Hepatocyte (in vitro differentiated cells): ENCODE results near the gene IRF2.

Experiments
- CTCF ChIP-seq: fragments of 200-600 bp; sonication (generic); IDR thresholded peaks from 2 replicates; pipeline ENCODE4 v1.5.1; 2016; ENCODE audit warnings: antibody characterized with exemption, mild to moderate bottlenecking; ENCODE audit not compliant: poor library complexity
- EZH2 ChIP-seq: fragments of 200-600 bp; sonication (generic); IDR thresholded peaks from 2 replicates; pipeline ENCODE4 v1.6.1; 2016; ENCODE audit warnings: antibody characterized with exemption, mild to moderate bottlenecking, borderline replicate concordance
- EZH2phosphoT487 ChIP-seq: fragments of 200-600 bp; sonication (generic); IDR thresholded peaks from one replicate; pipeline ENCODE4 v1.6.1; 2018; ENCODE audit warnings: antibody characterized with exemption, mild to moderate bottlenecking, low read depth, moderate library complexity; ENCODE audit not compliant: unreplicated experiment, severe bottlenecking

DNA sequence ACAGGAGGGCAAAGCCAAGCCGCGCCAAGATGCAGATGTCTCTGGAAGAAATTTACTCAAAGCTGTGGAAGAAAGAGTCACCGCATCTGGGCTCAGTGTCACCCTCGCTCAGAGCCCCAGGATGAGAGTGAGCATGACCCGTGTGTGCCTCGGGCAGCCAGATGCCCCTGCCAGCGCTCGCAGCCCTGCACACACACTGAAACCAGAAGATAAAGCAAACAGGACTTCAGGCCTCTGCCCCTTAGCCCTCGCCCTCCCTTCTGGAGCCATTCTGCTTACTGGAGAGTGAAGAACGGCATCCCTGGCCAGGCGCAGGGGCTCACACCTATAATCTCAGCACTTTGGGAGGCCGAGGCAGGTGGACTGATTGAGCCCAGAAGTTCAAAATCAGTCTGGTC, 103.0 kb downstream of the IRF2 start:
- TF ChIP-seq EZH2 (no peak), CTCF (no peak), EZH2phosphoT487 (no peak)
